IMR-90 (cell line): ENCODE measurements around the gene THAP12.

Experiments
- CEBPB ChIP-seq: IDR thresholded peaks from 2 replicates; pipeline ENCODE4 v1.6.1; 2012; ENCODE audit warnings: low read depth, low read length, improper control_type of control experiment
- CHD1 ChIP-seq: IDR thresholded peaks from 2 replicates; pipeline ENCODE4 v1.6.1; 2012; ENCODE audit warnings: low read depth, low read length, improper control_type of control experiment
- FOS ChIP-seq: fragments of 150-350 bp; IDR thresholded peaks from 2 replicates; pipeline ENCODE4 v1.6.1; 2016; ENCODE audit warnings: low read depth, low read length
- MAFK ChIP-seq: IDR thresholded peaks from 2 replicates; pipeline ENCODE4 v1.6.1; 2012; ENCODE audit warnings: low read depth, low read length, improper control_type of control experiment
- NFE2L2 ChIP-seq: fragments of 150-350 bp; IDR thresholded peaks from 2 replicates; pipeline ENCODE4 v1.6.1; 2016; ENCODE audit warnings: low read depth, mild to moderate bottlenecking, low read length
- POLR2A ChIP-seq: IDR thresholded peaks from 2 replicates; pipeline ENCODE4 v1.6.1; 2012; ENCODE audit warnings: mild to moderate bottlenecking, low read depth, low read length
- RAD21 ChIP-seq: IDR thresholded peaks from 2 replicates; pipeline ENCODE4 v1.6.1; 2012; ENCODE audit warnings: low read length, improper control_type of control experiment
- RCOR1 ChIP-seq: IDR thresholded peaks from 2 replicates; pipeline ENCODE4 v1.6.1; 2012; ENCODE audit warnings: mild to moderate bottlenecking, low read length, improper control_type of control experiment; ENCODE audit not compliant: insufficient replicate concordance
- RFX5 ChIP-seq: IDR thresholded peaks from 2 replicates; pipeline ENCODE4 v1.8.0; 2012; ENCODE audit warnings: low read depth, mild to moderate bottlenecking, low read length, moderate library complexity
- SMC3 ChIP-seq: fragments of 150-350 bp; IDR thresholded peaks from 2 replicates; pipeline ENCODE4 v1.6.1; 2016; ENCODE audit warnings: low read depth, mild to moderate bottlenecking, antibody characterized with exemption, low read length, moderate library complexity
- TF ChIP-seq, protein P1 (sequence below): conservative IDR thresholded peaks from 2 replicates; pipeline ENCODE4 v1.5.1; 2012; ENCODE audit warnings: mild to moderate bottlenecking, low read depth, low read length, improper control_type of control experiment
- TF ChIP-seq, protein P2 (sequence below): fragments of 150-350 bp; IDR thresholded peaks from 2 replicates; pipeline ENCODE4 v1.6.1; 2016; ENCODE audit warnings: low read depth, mild to moderate bottlenecking, low read length, moderate library complexity, borderline replicate concordance
- TF ChIP-seq, protein P3 (sequence below): fragments of 150-350 bp; IDR thresholded peaks from 2 replicates; pipeline ENCODE4 v1.6.1; 2017; ENCODE audit warnings: mild to moderate bottlenecking, antibody characterized with exemption, low read length, low read depth

DNA sequence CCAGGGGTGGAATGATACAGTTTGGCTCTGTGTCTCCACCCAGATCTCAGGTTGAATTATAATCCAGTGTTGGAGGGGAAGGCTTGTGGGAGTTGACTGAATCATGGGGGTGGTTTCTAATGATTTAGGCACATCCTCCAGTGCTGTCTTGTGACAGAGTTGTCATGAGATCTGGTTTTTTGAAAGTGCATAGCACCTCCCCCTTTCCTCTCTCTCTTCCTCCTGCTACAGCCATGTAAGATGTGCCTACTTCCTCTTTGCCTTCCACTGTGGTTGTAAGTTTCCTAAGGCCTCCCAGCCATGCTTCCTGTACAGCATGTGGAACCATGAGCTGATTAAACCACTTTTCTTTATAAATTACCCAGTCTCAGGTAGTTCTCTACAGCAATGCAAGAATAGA lies 45.1 kb downstream of the THAP12 start:
- TF ChIP-seq, protein P1, sequence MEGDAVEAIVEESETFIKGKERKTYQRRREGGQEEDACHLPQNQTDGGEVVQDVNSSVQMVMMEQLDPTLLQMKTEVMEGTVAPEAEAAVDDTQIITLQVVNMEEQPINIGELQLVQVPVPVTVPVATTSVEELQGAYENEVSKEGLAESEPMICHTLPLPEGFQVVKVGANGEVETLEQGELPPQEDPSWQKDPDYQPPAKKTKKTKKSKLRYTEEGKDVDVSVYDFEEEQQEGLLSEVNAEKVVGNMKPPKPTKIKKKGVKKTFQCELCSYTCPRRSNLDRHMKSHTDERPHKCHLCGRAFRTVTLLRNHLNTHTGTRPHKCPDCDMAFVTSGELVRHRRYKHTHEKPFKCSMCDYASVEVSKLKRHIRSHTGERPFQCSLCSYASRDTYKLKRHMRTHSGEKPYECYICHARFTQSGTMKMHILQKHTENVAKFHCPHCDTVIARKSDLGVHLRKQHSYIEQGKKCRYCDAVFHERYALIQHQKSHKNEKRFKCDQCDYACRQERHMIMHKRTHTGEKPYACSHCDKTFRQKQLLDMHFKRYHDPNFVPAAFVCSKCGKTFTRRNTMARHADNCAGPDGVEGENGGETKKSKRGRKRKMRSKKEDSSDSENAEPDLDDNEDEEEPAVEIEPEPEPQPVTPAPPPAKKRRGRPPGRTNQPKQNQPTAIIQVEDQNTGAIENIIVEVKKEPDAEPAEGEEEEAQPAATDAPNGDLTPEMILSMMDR: no peak
- TF ChIP-seq POLR2A: no peak
- TF ChIP-seq FOS: no peak
- no peak for TF ChIP-seq SMC3
- TF ChIP-seq MAFK: no peak
- no peak for TF ChIP-seq RCOR1
- no peak for TF ChIP-seq CHD1
- TF ChIP-seq NFE2L2: no peak
- TF ChIP-seq, protein P2, sequence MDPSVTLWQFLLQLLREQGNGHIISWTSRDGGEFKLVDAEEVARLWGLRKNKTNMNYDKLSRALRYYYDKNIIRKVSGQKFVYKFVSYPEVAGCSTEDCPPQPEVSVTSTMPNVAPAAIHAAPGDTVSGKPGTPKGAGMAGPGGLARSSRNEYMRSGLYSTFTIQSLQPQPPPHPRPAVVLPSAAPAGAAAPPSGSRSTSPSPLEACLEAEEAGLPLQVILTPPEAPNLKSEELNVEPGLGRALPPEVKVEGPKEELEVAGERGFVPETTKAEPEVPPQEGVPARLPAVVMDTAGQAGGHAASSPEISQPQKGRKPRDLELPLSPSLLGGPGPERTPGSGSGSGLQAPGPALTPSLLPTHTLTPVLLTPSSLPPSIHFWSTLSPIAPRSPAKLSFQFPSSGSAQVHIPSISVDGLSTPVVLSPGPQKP: no peak
- no peak for TF ChIP-seq RAD21
- no peak for TF ChIP-seq RFX5
- TF ChIP-seq CEBPB: no peak
- TF ChIP-seq, protein P3, sequence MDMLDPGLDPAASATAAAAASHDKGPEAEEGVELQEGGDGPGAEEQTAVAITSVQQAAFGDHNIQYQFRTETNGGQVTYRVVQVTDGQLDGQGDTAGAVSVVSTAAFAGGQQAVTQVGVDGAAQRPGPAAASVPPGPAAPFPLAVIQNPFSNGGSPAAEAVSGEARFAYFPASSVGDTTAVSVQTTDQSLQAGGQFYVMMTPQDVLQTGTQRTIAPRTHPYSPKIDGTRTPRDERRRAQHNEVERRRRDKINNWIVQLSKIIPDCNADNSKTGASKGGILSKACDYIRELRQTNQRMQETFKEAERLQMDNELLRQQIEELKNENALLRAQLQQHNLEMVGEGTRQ: no peak
